K562 (cell line): Measurements from ENCODE around the gene DIP2C. TPM values are rescaled to one million over a fixed set of nuclear protein-coding genes. Genes with fewer than 3 reads are reported as not detected.

Experiments
- ATAC-seq: fragments of 200-7000 bp; cut with Tn5 transposase; 3 replicates; pipeline ENCODE4 v1.9.1; 2020; ENCODE audit warnings: moderate library complexity
- BruUV-seq: library from RNA; stranded (reverse); fragments of 400-500 nt; replicated peaks from 2 replicates; lab custom pipeline; 2021; lab: Mats Ljungman, UMichigan
- CTCF ChIA-PET: fragments of 300-600 bp; formaldehyde crosslinking; extraction: SDS; loops from one replicate; lab custom pipeline; 2021; ENCODE audit warnings: low intra/inter-chr PET ratio; lab: Yijun Ruan, JAX
- POLR2A ChIA-PET: fragments of 300-600, 350-650 bp; sonication (Branson Sonifier 250); formaldehyde crosslinking; extraction: SDS; loops from one replicate; lab custom pipeline; 2021; ENCODE audit warnings: antibody characterized with exemption, inconsistent platforms; lab: Yijun Ruan, JAX
- DNase-seq, 4 experiments: peaks; one replicate each; pipeline versions ENCODE4 v3.0.0 to v3.0.0-alpha.2; 2011 to 2018; ENCODE audit warnings: low spot score in 3 of 4, mixed read lengths in 3 of 4; ENCODE audit errors: extremely low read depth in 1 of 4
- FAIRE-seq: peaks from 2 replicates; lab custom pipeline; 2011; peaks lifted over from hg19 to GRCh38; lab: Jason Lieb, UNC
- H2AFZ ChIP-seq: 2 replicates; pipeline ENCODE4 v1.6.0; 2011; ENCODE audit warnings: low read depth, low read length, control low read depth, inconsistent platforms
- H3K27ac ChIP-seq: fragments of 200-600 bp; 3 replicates; pipeline ENCODE4 v1.8.0; 2011; ENCODE audit warnings: low read depth, mild to moderate bottlenecking, control low read depth, inconsistent platforms, low read length, moderate library complexity, mixed read lengths; ENCODE audit errors: extremely low read depth
- H3K27me3 ChIP-seq, 2 experiments: fragments of 300-600 bp in 1 of 2; 2 replicates in 1 of 2; 3 replicates in 1 of 2; pipeline versions ENCODE4 v1.6.0 to v1.8.0; 2011; ENCODE audit warnings: inconsistent platforms in 2 of 2, low read length in 2 of 2, mild to moderate bottlenecking in 1 of 2, mixed read lengths in 1 of 2, moderate library complexity in 1 of 2; ENCODE audit not compliant: control insufficient read depth in 2 of 2, insufficient read depth in 2 of 2
- H3K36me3 ChIP-seq: fragments of 300-600 bp; 3 replicates; pipeline ENCODE4 v1.8.0; 2011; ENCODE audit warnings: mild to moderate bottlenecking, low read length, inconsistent platforms; ENCODE audit not compliant: control insufficient read depth, insufficient read depth
- H3K4me1 ChIP-seq, 2 experiments: fragments of 200-600 bp in 1 of 2; replicated peaks in 1 of 2; 2 replicates in 1 of 2; 3 replicates in 1 of 2; pipeline versions ENCODE4 v1.5.1 to v1.8.0; 2011; ENCODE audit warnings: inconsistent platforms in 2 of 2, low read length in 2 of 2, mild to moderate bottlenecking in 1 of 2, mixed read lengths in 1 of 2, moderate library complexity in 1 of 2; ENCODE audit not compliant: control insufficient read depth in 2 of 2, insufficient read depth in 2 of 2
- H3K4me2 ChIP-seq: 2 replicates; pipeline ENCODE4 v1.6.1; 2011; ENCODE audit warnings: low read length, control low read depth, inconsistent platforms, mixed read lengths; ENCODE audit not compliant: insufficient read depth
- H3K4me3 ChIP-seq: fragments of 200-600 bp; sonication (generic), shearing (Covaris generic); 2 replicates; pipeline ENCODE4 v1.5.1; 2016; ENCODE audit warnings: control low read depth, inconsistent platforms
- H3K79me2 ChIP-seq: fragments of 200-600 bp; 3 replicates; pipeline ENCODE4 v1.8.0; 2011; ENCODE audit warnings: low read length, inconsistent platforms; ENCODE audit not compliant: control insufficient read depth, insufficient read depth
- H3K9ac ChIP-seq, 2 experiments: 2 replicates each; pipeline versions ENCODE4 v1.6.0 to v1.6.1; 2011; ENCODE audit warnings: low read depth in 2 of 2, low read length in 2 of 2, control low read depth in 1 of 2, inconsistent platforms in 1 of 2, mild to moderate bottlenecking in 1 of 2, mixed read lengths in 1 of 2; ENCODE audit not compliant: insufficient read depth in 1 of 2
- H3K9me1 ChIP-seq: one replicate; pipeline ENCODE4 v1.6.0; 2011; ENCODE audit warnings: inconsistent platforms, mild to moderate bottlenecking, low read length, moderate library complexity; ENCODE audit not compliant: control insufficient read depth, insufficient read depth
- H3K9me3 ChIP-seq: replicated peaks from 2 replicates; pipeline ENCODE4 v1.5.1; 2011; ENCODE audit warnings: low read depth, low read length, inconsistent platforms; ENCODE audit not compliant: control insufficient read depth, insufficient read depth
- H4K20me1 ChIP-seq: replicated peaks from 2 replicates; pipeline ENCODE4 v1.6.1; 2011; ENCODE audit warnings: low read length, inconsistent platforms, mixed read lengths; ENCODE audit not compliant: control insufficient read depth, insufficient read depth
- MTA2 ChIP-seq: fragments of 450-650 bp; IDR thresholded peaks from 2 replicates; pipeline ENCODE4 v1.6.1; 2016; ENCODE audit warnings: low read depth
- TRIM25 ChIP-seq: fragments of 450-650 bp; IDR thresholded peaks from 2 replicates; pipeline ENCODE4 v1.7.0; 2016; ENCODE audit warnings: borderline replicate concordance
- ZNF586 ChIP-seq: fragments of 450-650 bp; formaldehyde crosslinking; conservative IDR thresholded peaks from 2 replicates; pipeline ENCODE4 v1.4.0; 2020; ENCODE audit warnings: mild to moderate bottlenecking, moderate library complexity
- WGBS: fragments of 100-300 bp; shearing (Covaris generic); methylation state at CpG from one replicate; pipeline ENCODE4 v1.1.6; 2016; ENCODE audit warnings: low coverage, mixed read lengths; ENCODE audit not compliant: insufficient coverage; ENCODE audit errors: missing lambda C conversion rate; 5-methylcytosine and 5-hydroxymethylcytosine counted together
- in situ Hi-C: fragments of 300-500 bp; cut with MboI; formaldehyde crosslinking; loops from 4 replicates; pipeline ENCODE4 v1.15.0; 2018; ENCODE audit warnings: inconsistent platforms, mixed read lengths
- intact Hi-C: fragments of 100-400 bp; cut with micrococcal nuclease; formaldehyde crosslinking; loops from 2 replicates; pipeline ENCODE4 v1.14.2; 2022
- polyA plus RNA-seq, 8 experiments: library from polyadenylated mRNA; depleted of rRNA in 4 of 8; stranded (reverse) in 5 of 8; unstranded in 3 of 8; fragments of >200 nt; fragmentation: Nextera tagmentation in 2 of 8; fragmentation: Illumina TruSeq in 1 of 8; extraction: Ambion mirVana in 2 of 8; extraction: Trizol in 1 of 8; gene quantifications; 2 replicates each; pipeline versions ENCODE4 v1.2.1 to v1.2.3, GENCODE V29; 2011 to 2014; ENCODE audit warnings: inconsistent platforms in 1 of 8, missing spikeins in 1 of 8
- total RNA-seq, 7 experiments: library from RNA; depleted of rRNA in 6 of 7; stranded (reverse); fragments of >200 nt in 6 of 7; fragmentation: Illumina TruSeq in 2 of 7; extraction: Trizol in 2 of 7; gene quantifications; 2 replicates each; pipeline versions ENCODE4 v1.2.1 to v1.2.3, GENCODE V29; 2011 to 2021; ENCODE audit warnings: low replicate concordance in 1 of 7

Gene DIP2C
- total and polyA plus RNA-seq, 9 of the 15 experiments (the other 6 are each of a cell fraction or from before 2014, with no cell fraction given) = 0.01 TPM; not detected in 8

GRCh38 chr10:566241-566885 lies 123.1 kb downstream of the DIP2C start:
- CTCF ChIA-PET = no interaction called here
- no peak for FAIRE-seq
- no peak overlapping the region for H3K9ac ChIP-seq
- in situ Hi-C loops = no loop called here
- no peak overlapping the region for H3K4me3 ChIP-seq
- no peaks in the 10 kb centered on the region for H3K4me1 ChIP-seq
- 0 out of 2 replicates have a peak, but pooled peaks cover 2% of the 10 kb centered on the region for H3K9me3 ChIP-seq
- no peaks in the 10 kb centered on the region for H3K9me1 ChIP-seq
- H3K79me2 ChIP-seq = no peaks in the 10 kb centered on the region
- H2AFZ ChIP-seq = no peak overlapping the region
- no TSS peak for BruUV-seq
- WGBS = under 1% methylated on average over 22 of the region's 22 CpGs
- intact Hi-C loops = no loop called here
- ATAC-seq = no peak
- no peak for TF ChIP-seq MTA2
- TF ChIP-seq ZNF586 (CRISPR knock-in tag) = no peak
- no peak for TF ChIP-seq TRIM25
- TF ChIP-seq, all 486 proteins: peak for 0
- Histone ChIP-seq H3K27me3 (peaks cover 26 to 63% of the 10 kb centered on the region in 2 experiments), H3K27ac (no peak overlapping the region), H3K4me2 (no peak overlapping the region), H4K20me1 (no peaks in the 10 kb centered on the region; the same call in 1 of the 2 replicates), H3K36me3 (no peaks in the 10 kb centered on the region)
- DNase-seq = no peak
- POLR2A ChIA-PET = interaction anchor here (0.7 kb wide), 1 partner anchor 553 kb away, joined by 3 read pairs; no protein-coding TSS in a partner anchor
